K562 (cell line): ENCODE measurements around the gene IFI27L2.

Experiments used
- FOXK1 ChIP-seq: sonication (generic); formaldehyde crosslinking; IDR thresholded peaks from 2 replicates; pipeline ENCODE4 v1.8.0; 2022; ENCODE audit warnings: missing genetic modification reagents, mild to moderate bottlenecking, borderline replicate concordance
- KLF10 ChIP-seq: fragments of 250-450 bp; sonication (Bioruptor Pico); IDR thresholded peaks from 2 replicates; pipeline ENCODE4 v1.6.1; 2021; ENCODE audit warnings: matching md5 sums
- NFE2L1 ChIP-seq: fragments of 450-650 bp; IDR thresholded peaks from 2 replicates; pipeline ENCODE4 v1.6.1; 2016; ENCODE audit warnings: missing genetic modification characterization, low read depth, mild to moderate bottlenecking, missing compliant biosample characterization, moderate library complexity, borderline replicate concordance
- RERE ChIP-seq: sonication (generic); formaldehyde crosslinking; IDR thresholded peaks from 2 replicates; pipeline ENCODE4 v1.8.0; 2023; ENCODE audit warnings: missing genetic modification reagents, mild to moderate bottlenecking, borderline replicate concordance
- ZNF224 ChIP-seq: sonication (generic); formaldehyde crosslinking; IDR thresholded peaks from 2 replicates; pipeline ENCODE4 v1.8.0; 2022; ENCODE audit warnings: mild to moderate bottlenecking, missing genetic modification reagents

GRCh38 chr14:94080621-94081385, 48.6 kb downstream of the IFI27L2 start, which contains the start of the genes DDX24 and IFI27L1:
- no peak for TF ChIP-seq FOXK1 (CRISPR knock-in tag)
- no peak for TF ChIP-seq ZNF224
- TF ChIP-seq KLF10 (CRISPR knock-in tag): no peak
- TF ChIP-seq RERE (CRISPR knock-in tag): no peak
- no peak for TF ChIP-seq NFE2L1 (tag)
